Right hindlimb (tissue), 1 donor: ENCODE results near the gene ST6GAL1.
"Not testable (repeated sequence)": the region's sequence is repeated elsewhere in the genome, so short reads cannot be mapped to it uniquely, and the experiment has no call there.

Source experiments
- DNase-seq: peaks from one replicate; pipeline ENCODE4 v3.0.0-alpha.2; 2018

Gene ST6GAL1

GRCh38 chr3:186946756-186947375, 16.5 kb downstream of the ST6GAL1 start:
- DNase-seq = no peak

- no peak for DNase-seq
These were observed 19.1 kb downstream of the ST6GAL1 start for GRCh38 chr3:186949281-186949982.

- DNase-seq = no peak
These were observed 20.2 kb downstream of the ST6GAL1 start for GRCh38 chr3:186950402-186951093.

GRCh38 chr3:186951640-186952552, 21.6 kb downstream of the ST6GAL1 start:
- no peak for DNase-seq

- DNase-seq = no peak
These were observed 22.7 kb downstream of the ST6GAL1 start for GRCh38 chr3:186953011-186953487.

GRCh38 chr3:186953992-186954699, 23.8 kb downstream of the ST6GAL1 start:
- not testable (repeated sequence) for DNase-seq

GRCh38 chr3:186955898-186956696, 25.8 kb downstream of the ST6GAL1 start:
- no peak for DNase-seq

- no peak for DNase-seq
These were observed 28.8 kb downstream of the ST6GAL1 start for GRCh38 chr3:186959029-186959624.

GRCh38 chr3:186960347-186960746, 30.0 kb downstream of the ST6GAL1 start:
- no peak for DNase-seq

GRCh38 chr3:186962445-186962844, 32.1 kb downstream of the ST6GAL1 start:
- no peak for DNase-seq

- DNase-seq = no peak
These were observed 33.3 kb downstream of the ST6GAL1 start for GRCh38 chr3:186963636-186964035.

GRCh38 chr3:186964071-186964470, 33.7 kb downstream of the ST6GAL1 start:
- no peak for DNase-seq

GRCh38 chr3:186964616-186965015, 34.3 kb downstream of the ST6GAL1 start:
- no peak for DNase-seq

GRCh38 chr3:186965141-186965879, 35.0 kb downstream of the ST6GAL1 start:
- DNase-seq = no peak

GRCh38 chr3:186966406-186966805, 36.1 kb downstream of the ST6GAL1 start:
- DNase-seq = no peak

- not testable (repeated sequence) for DNase-seq
These were observed 36.9 kb downstream of the ST6GAL1 start for GRCh38 chr3:186967236-186967635.

- no peak for DNase-seq
These were observed 37.4 kb downstream of the ST6GAL1 start for GRCh38 chr3:186967686-186968085.

GRCh38 chr3:186969607-186970006, 39.3 kb downstream of the ST6GAL1 start:
- DNase-seq = no peak

GRCh38 chr3:186971106-186971505, 40.8 kb downstream of the ST6GAL1 start:
- not testable (repeated sequence) for DNase-seq

- DNase-seq = no peak
These were observed 41.3 kb downstream of the ST6GAL1 start for GRCh38 chr3:186971578-186971977.
